ENCODE data around the gene PRKAR1B.

Gene PRKAR1B

GRCh38 chr7:721619-722248 lies 5.3 kb downstream of the PRKAR1B start:
- DNase-seq (ENCODE audit: low read depth) = no peak

DNA sequence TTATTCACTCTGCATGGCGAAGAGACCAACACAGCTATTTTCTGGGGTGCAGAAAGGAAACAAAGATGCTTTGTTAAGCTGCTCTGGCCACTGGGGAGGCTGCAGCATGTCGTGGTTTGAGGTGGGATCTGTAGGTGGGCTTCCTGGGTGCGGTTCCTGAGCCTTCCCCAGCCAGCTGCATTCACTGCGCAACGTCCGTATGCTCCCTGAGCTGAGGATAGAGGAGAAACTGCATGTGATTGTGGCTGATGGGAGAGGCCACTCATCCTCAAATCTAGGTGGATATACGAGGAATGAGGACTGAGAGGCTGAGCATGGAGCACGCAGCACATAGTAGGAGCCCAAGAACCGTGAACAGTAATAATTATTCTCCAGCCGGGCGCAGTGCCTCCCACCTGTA lies 10.4 kb downstream of the PRKAR1B start:
- DNase-seq (ENCODE audit: low read depth) = no peak

GRCh38 chr7:716222-716621 lies 10.9 kb downstream of the PRKAR1B start:
- no peak for DNase-seq (ENCODE audit: low read depth)

DNA sequence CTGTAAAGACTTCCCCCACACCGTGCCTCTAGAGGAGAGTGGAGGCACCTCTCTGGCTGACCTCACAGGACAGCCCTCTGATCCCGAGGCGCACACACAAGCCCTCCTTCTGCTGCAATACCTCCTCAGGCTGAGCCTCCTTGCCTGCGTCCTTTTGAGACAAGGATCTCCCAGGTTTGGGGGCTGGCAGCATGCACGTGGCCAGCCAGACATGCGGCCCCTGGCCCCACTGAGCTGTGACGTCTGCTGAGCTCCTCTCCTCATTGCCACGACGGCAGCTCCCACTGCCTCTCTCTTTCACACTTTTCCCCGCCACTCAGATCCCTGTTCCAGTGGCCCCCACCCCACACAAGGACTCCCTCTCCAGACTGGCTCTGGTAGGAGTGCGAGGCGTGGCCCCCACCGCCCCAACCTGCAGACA lies 12.8 kb downstream of the PRKAR1B start:
- DNase-seq (ENCODE audit: low read depth) = no peak

GRCh38 chr7:713488-714230 lies 13.4 kb downstream of the PRKAR1B start:
- DNase-seq (ENCODE audit: low read depth) = no peak

DNA sequence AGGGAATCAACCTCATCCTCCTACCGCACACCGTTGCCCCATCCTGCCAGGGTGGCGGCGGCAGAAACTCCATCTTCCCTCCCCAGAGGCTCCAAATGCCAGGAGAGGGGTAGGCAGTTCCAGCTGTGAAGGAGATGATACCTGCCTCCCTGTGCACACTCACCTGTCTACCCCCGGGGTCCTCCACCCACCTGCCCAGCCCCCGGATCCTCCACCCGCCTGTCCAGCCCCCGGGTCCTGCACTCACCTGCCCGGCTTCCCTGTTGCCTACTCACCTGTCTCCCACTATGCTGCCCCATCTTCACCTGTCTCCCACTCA lies 14.0 kb downstream of the PRKAR1B start:
- DNase-seq (ENCODE audit: low read depth) = no peak

DNA sequence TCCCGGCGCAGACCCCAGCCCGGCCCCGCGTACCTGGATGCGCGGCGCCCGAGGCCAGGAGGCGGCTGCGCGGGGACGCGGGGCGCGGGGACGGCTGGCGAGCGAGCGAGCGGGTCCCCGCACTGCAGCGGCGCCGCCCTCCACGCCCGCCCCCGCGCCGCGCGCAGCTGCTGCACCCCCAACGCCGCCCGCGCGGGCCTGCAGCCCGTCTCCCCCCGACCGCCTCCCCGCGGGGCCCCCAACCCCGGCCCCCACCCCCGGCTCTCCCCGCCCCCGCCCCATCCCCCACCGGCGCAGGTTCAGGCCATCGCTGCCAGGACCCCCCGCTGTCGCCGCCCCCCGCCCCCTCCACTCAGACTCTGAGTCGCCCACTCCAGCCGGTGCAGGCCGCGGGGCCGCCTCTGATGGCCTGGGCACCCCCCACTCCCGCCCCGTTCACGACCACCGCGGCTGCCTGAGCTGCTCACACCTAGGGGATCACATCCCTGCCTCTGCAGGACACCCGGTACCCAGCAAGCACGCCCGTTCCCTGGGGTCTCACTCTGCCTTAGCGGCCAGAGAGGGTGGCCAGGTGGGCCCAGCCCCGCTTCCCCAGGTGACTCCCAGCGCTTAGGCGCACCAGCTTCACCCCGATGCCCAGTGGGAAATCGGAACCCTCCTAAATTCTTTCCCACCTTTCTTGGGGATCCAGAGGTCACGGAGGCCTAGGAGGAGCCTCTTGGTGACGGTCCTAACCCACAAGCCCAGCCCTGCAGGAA lies 14.5 kb downstream of the PRKAR1B start:
- no peak for DNase-seq (ENCODE audit: low read depth)

- no peak for DNase-seq (ENCODE audit: low read depth)
Observed at GRCh38 chr7:711922-712380, 15.1 kb downstream of the PRKAR1B start.

DNA sequence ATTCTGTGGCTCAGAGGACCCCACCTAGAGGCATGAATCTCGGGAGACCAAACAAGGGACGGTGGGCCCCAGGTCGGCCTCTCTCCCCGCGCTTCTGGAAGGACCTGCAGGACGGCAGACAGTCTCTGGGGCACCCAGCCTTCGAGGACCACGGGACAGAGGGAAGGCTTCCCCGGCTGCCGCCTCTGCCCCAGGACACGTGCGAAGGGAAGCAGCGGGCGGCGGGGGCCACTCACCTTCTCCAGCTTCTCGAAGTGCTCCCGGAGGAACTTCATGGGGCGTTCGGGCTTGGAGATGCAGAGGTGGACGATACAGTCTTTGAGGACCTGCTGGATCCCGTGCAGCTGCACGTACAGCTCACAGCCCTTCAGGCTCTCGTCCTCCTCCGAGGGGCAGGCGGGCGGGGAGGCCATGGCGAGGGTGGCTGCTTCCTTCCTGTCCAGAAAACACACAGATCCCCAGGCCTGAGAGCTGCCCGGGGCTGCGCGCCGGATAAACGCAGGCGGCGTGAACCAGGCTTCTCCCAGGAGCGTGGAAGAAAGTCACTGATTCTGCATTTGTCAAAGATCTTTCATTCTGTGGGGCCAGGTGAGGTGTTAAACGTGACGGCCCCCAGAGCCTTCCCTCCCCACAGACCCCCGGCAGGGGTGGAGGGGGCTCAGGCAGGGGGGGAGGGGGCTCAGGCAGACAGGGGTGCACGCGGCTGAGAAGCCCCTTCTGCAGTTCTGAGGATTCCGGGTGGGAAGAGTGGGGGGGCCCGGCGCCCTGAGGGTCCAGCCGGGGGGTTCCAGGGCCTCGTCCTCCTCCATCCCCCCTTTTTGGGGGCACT lies 15.8 kb downstream of the PRKAR1B start:
- no peak for DNase-seq (ENCODE audit: low read depth)

- DNase-seq (ENCODE audit: low read depth) = no peak
Observed at GRCh38 chr7:710161-710560, 16.9 kb downstream of the PRKAR1B start.

GRCh38 chr7:707296-708000 lies 19.6 kb downstream of the PRKAR1B start:
- no peak for DNase-seq (ENCODE audit: low read depth)

- no peak for DNase-seq (ENCODE audit: low read depth)
Observed at GRCh38 chr7:706721-707120, 20.4 kb downstream of the PRKAR1B start.

DNA sequence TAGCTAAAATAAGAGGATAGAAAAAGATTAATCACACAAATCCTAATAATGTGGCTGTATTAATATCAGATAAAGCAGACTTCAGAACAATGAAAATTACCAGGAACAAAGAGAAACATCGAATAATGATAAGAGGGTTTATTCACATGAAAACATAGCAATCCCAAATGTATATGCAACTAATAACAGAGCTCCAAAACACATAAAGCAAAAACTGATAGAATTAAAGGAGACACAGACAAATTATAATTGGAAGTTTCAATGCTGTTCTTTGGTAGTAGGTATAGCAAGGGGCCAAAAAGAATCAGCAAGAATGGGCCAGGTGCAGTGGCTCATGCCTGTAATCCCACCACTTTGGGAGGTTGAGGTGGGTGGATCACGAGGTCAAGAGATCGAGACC lies 24.0 kb downstream of the PRKAR1B start:
- no peak for DNase-seq (ENCODE audit: low read depth)

DNA sequence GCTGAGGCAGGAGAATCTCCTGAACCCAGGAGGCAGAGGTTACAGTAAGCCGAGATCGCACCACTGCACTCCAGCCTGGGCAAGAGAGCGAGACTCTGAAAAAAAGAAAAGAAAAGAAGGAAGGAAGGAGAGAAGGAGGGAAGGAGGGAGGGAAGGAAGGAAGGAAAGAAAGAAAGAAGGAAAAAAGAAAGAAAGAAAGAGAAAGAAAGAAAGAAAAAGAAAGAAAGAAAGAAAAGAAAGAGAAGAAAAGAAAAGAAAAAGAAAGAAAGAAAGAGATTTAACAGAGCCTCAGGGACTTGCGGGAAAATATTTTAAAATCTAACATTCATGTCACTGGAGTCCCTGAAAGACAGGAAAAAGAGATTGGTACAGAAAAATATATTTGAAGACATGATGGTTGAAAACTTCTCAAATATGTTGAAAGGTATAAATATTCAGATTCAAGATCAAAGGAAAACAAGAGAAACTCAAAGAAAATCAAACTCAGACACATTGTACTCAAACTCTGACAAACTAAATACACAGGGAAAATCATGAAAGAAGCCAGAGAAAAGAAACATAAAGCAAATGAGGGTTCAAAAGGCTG lies 25.9 kb downstream of the PRKAR1B start:
- DNase-seq (ENCODE audit: low read depth) = no peak

- DNase-seq (ENCODE audit: low read depth) = no peak
Observed at GRCh38 chr7:699476-700170, 27.5 kb downstream of the PRKAR1B start.

- DNase-seq (ENCODE audit: low read depth) = no peak
Observed at GRCh38 chr7:698515-699475, 28.3 kb downstream of the PRKAR1B start.

- no peak for DNase-seq (ENCODE audit: low read depth)
Observed at GRCh38 chr7:696812-697551, 30.1 kb downstream of the PRKAR1B start.

GRCh38 chr7:696426-696811 lies 30.7 kb downstream of the PRKAR1B start:
- no peak for DNase-seq (ENCODE audit: low read depth)

GRCh38 chr7:693280-693679 lies 33.8 kb downstream of the PRKAR1B start:
- DNase-seq (ENCODE audit: low read depth) = no peak

Measured in GM04504 (cell line).